Measurements from ENCODE around the gene CD151.

Gene CD151

DNA sequence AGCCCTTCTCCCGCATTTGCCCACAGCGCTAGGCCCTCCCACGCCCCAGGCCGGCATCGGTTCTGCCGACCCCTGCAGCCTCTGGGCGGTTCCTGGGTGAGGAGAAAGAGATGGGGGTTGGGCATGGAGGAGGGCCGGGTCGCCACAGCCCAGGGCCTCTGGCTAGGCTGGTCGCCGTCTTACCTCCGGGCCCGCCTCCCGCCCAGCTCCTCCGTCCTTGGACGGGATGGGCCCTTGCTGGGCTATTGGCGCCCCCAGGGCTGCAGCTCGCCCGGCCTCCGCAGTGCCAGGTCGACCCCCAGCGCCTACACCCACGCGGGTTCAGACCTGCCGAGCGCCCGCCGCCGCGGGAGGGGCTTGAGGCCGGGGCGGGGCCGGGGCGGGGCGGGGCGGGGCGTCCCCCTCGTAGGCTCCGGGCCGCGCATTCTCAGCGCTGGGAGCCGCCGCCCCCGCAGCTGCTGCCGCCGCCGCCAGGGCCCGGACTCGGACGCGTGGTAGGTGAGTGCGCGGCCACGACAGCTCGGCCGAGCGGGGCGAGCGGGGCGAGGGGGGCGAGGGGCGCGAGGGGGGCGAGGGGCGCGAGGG is at the start of gene CD151:
CD151 (plus strand) TSS at position 424 of the 585 bp plus-strand sequence. CDS start 3,118 bp downstream, outside the sequence.
- H3K9me3 ChIP-seq (ENCODE audit: insufficient read depth, low read length), result no peaks in the 10 kb centered on the region
- H3K9ac ChIP-seq (ENCODE audit: insufficient read length, low read depth), result peak within 1 kb of the TSS; percentile 88
- peaks cover 28% of the 10 kb centered on the region for H3K36me3 ChIP-seq (ENCODE audit: insufficient read depth, insufficient read length, low read length)
- H3K4me3 ChIP-seq (ENCODE audit: insufficient read length, low read depth), result peak within 1 kb of the TSS; percentile 62
- no peak for DNase-seq (ENCODE audit: low read depth, low spot score)
- H3K27me3 ChIP-seq (ENCODE audit: insufficient read depth, insufficient read length), result peaks cover 44% of the 10 kb centered on the region
- TF ChIP-seq SUZ12 (IDR thresholded peaks at IDR 0.05; ENCODE audit: extremely low read depth, insufficient read depth, insufficient read length), result no peak
- TF ChIP-seq ZNF274 (IDR thresholded peaks at IDR 0.05; ENCODE audit: low read depth, low read length), result no peak
- no peak for TF ChIP-seq YY1 (IDR thresholded peaks at IDR 0.05; ENCODE audit: insufficient read depth, insufficient read length)
- H3K4me1 ChIP-seq (ENCODE audit: insufficient read depth, insufficient read length), result peaks cover 43% of the 10 kb centered on the region

- Histone ChIP-seq H3K9ac (ENCODE audit: insufficient read length, low read depth) (no peak overlapping the region), H3K27me3 (ENCODE audit: insufficient read depth, insufficient read length) (no peaks in the 10 kb centered on the region), H3K9me3 (ENCODE audit: insufficient read depth, low read length) (no peaks in the 10 kb centered on the region), H3K4me3 (ENCODE audit: insufficient read length, low read depth) (no peak overlapping the region), H3K4me1 (ENCODE audit: insufficient read depth, insufficient read length) (peaks cover 43% of the 10 kb centered on the region), H3K36me3 (ENCODE audit: insufficient read depth, insufficient read length, low read length) (peaks cover 48% of the 10 kb centered on the region)
- TF ChIP-seq ZNF274 (IDR thresholded peaks at IDR 0.05; ENCODE audit: low read depth, low read length) (no peak), SUZ12 (IDR thresholded peaks at IDR 0.05; ENCODE audit: extremely low read depth, insufficient read depth, insufficient read length) (no peak), YY1 (IDR thresholded peaks at IDR 0.05; ENCODE audit: insufficient read depth, insufficient read length) (no peak)
- DNase-seq (ENCODE audit: low read depth, low spot score), result peak; percentile 94
Observed at GRCh38 chr11:783581-784015, 49.2 kb upstream of the CD151 start.

- peak overlapping the region; percentile 3 for H3K9ac ChIP-seq (ENCODE audit: insufficient read length, low read depth)
- H3K36me3 ChIP-seq (ENCODE audit: insufficient read depth, insufficient read length, low read length), result peaks cover 32% of the 10 kb centered on the region
- peaks cover 43% of the 10 kb centered on the region for H3K4me1 ChIP-seq (ENCODE audit: insufficient read depth, insufficient read length)
- H3K9me3 ChIP-seq (ENCODE audit: insufficient read depth, low read length), result no peaks in the 10 kb centered on the region
- TF ChIP-seq ZNF274 (IDR thresholded peaks at IDR 0.05; ENCODE audit: low read depth, low read length) (no peak), SUZ12 (IDR thresholded peaks at IDR 0.05; ENCODE audit: extremely low read depth, insufficient read depth, insufficient read length) (no peak), YY1 (IDR thresholded peaks at IDR 0.05; ENCODE audit: insufficient read depth, insufficient read length) (no peak)
- H3K4me3 ChIP-seq (ENCODE audit: insufficient read length, low read depth), result no peak overlapping the region
- no peak for DNase-seq (ENCODE audit: low read depth, low spot score)
- no peaks in the 10 kb centered on the region for H3K27me3 ChIP-seq (ENCODE audit: insufficient read depth, insufficient read length)
Observed at GRCh38 chr11:786235-787083, 46.3 kb upstream of the CD151 start.

DNA sequence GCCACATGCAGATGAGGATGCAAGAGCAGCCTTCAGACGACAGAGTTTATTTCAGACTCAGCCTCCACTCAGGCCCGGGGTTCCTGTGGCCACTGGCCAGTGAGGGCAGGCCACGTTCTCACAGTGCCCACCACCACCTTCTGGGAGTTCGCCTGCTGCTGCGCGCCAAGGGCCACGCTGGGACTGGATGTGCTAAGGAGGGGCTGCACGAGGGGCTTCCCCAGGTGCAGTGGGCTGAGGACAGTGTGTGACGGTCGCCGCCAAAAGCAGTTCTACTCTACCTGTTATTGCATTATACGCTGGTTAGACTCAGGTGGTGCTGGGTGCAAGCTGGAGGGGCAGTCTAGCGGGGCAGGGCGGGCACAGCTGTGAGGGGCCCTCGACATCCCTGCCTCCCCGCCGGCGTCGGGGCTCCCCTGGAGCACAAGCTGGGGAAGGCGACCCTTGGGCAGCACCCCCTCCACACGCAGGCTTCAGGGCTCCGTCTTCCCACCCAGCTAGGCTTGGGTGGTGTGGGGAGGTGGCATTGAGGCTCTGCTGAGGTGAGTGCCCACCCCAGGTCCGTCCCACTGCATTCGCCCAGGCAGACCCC is 45.6 kb upstream of the CD151 start:
- Histone ChIP-seq H3K4me1 (ENCODE audit: insufficient read depth, insufficient read length) (peaks cover 42% of the 10 kb centered on the region), H3K9ac (ENCODE audit: insufficient read length, low read depth) (no peak overlapping the region), H3K4me3 (ENCODE audit: insufficient read length, low read depth) (no peak overlapping the region), H3K9me3 (ENCODE audit: insufficient read depth, low read length) (no peaks in the 10 kb centered on the region), H3K36me3 (ENCODE audit: insufficient read depth, insufficient read length, low read length) (peaks cover 32% of the 10 kb centered on the region), H3K27me3 (ENCODE audit: insufficient read depth, insufficient read length) (no peaks in the 10 kb centered on the region)
- no peak for DNase-seq (ENCODE audit: low read depth, low spot score)
- no peak for TF ChIP-seq SUZ12 (IDR thresholded peaks at IDR 0.05; ENCODE audit: extremely low read depth, insufficient read depth, insufficient read length)
- TF ChIP-seq YY1 (IDR thresholded peaks at IDR 0.05; ENCODE audit: insufficient read depth, insufficient read length), result no peak
- no peak for TF ChIP-seq ZNF274 (IDR thresholded peaks at IDR 0.05; ENCODE audit: low read depth, low read length)

DNA sequence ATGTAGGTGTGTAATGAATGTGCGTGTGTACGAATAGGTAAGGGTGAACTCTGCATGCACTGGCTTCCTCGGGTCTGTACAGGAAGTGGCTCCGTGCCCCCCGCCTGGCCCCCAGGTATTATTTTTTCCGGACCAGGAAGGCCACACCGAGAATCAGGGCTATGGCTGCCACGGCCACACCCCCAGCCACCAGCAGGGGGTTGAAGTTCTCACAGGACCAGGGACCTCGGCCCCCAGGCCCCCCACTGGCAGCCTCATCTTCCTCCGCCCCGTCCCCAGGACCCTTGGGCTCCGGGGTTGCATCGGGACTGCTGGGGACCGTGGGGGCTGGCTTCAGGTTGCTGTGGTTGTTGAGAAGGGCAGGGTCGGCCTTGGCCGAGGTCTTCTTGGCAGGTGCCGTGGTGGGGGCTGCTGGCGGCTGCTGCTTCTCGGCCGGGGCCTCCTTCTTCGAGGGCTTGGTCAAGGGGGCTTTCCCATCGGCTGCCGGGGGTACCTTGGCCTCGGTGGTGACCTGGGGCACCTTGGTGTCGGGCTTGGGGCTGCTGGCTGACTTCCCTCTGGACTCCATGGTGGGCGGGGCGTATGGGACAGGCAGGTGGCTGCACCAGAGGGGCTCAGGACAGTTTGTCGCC is 44.6 kb upstream of the CD151 start:
- H3K27me3 ChIP-seq (ENCODE audit: insufficient read depth, insufficient read length), result no peaks in the 10 kb centered on the region
- no peak for TF ChIP-seq ZNF274 (IDR thresholded peaks at IDR 0.05; ENCODE audit: low read depth, low read length)
- no peak for TF ChIP-seq YY1 (IDR thresholded peaks at IDR 0.05; ENCODE audit: insufficient read depth, insufficient read length)
- no peak for TF ChIP-seq SUZ12 (IDR thresholded peaks at IDR 0.05; ENCODE audit: extremely low read depth, insufficient read depth, insufficient read length)
- H3K9me3 ChIP-seq (ENCODE audit: insufficient read depth, low read length), result no peaks in the 10 kb centered on the region
- DNase-seq (ENCODE audit: low read depth, low spot score), result no peak
- H3K9ac ChIP-seq (ENCODE audit: insufficient read length, low read depth), result no peak overlapping the region
- H3K36me3 ChIP-seq (ENCODE audit: insufficient read depth, insufficient read length, low read length), result peaks cover 37% of the 10 kb centered on the region
- peaks cover 39% of the 10 kb centered on the region for H3K4me1 ChIP-seq (ENCODE audit: insufficient read depth, insufficient read length)
- no peak overlapping the region for H3K4me3 ChIP-seq (ENCODE audit: insufficient read length, low read depth)

GRCh38 chr11:788953-789940 is 43.5 kb upstream of the CD151 start:
- peaks cover 41% of the 10 kb centered on the region for H3K4me1 ChIP-seq (ENCODE audit: insufficient read depth, insufficient read length)
- peak overlapping the region; percentile 50 for H3K9ac ChIP-seq (ENCODE audit: insufficient read length, low read depth)
- no peak for DNase-seq (ENCODE audit: low read depth, low spot score)
- no peaks in the 10 kb centered on the region for H3K27me3 ChIP-seq (ENCODE audit: insufficient read depth, insufficient read length)
- H3K36me3 ChIP-seq (ENCODE audit: insufficient read depth, insufficient read length, low read length), result peaks cover 48% of the 10 kb centered on the region
- H3K4me3 ChIP-seq (ENCODE audit: insufficient read length, low read depth), result no peak overlapping the region
- H3K9me3 ChIP-seq (ENCODE audit: insufficient read depth, low read length), result no peaks in the 10 kb centered on the region
- TF ChIP-seq ZNF274 (IDR thresholded peaks at IDR 0.05; ENCODE audit: low read depth, low read length), result no peak
- no peak for TF ChIP-seq YY1 (IDR thresholded peaks at IDR 0.05; ENCODE audit: insufficient read depth, insufficient read length)
- TF ChIP-seq SUZ12 (IDR thresholded peaks at IDR 0.05; ENCODE audit: extremely low read depth, insufficient read depth, insufficient read length), result no peak

Measured in NT2/D1 (cell line).